GM10266 (cell line): ENCODE data around the gene CCDC178.

ENCODE experiments used
- DNase-seq: peaks from one replicate; pipeline ENCODE4 v3.0.0; 2012; ENCODE audit errors: extremely low spot score
- TF ChIP-seq, protein P1 (sequence below): IDR thresholded peaks from 2 replicates; pipeline ENCODE4 v1.5.1; 2012; ENCODE audit warnings: mild to moderate bottlenecking, low read depth; ENCODE audit not compliant: control insufficient read depth, insufficient read depth; ENCODE audit errors: missing control alignments

The CCDC178 gene

DNA sequence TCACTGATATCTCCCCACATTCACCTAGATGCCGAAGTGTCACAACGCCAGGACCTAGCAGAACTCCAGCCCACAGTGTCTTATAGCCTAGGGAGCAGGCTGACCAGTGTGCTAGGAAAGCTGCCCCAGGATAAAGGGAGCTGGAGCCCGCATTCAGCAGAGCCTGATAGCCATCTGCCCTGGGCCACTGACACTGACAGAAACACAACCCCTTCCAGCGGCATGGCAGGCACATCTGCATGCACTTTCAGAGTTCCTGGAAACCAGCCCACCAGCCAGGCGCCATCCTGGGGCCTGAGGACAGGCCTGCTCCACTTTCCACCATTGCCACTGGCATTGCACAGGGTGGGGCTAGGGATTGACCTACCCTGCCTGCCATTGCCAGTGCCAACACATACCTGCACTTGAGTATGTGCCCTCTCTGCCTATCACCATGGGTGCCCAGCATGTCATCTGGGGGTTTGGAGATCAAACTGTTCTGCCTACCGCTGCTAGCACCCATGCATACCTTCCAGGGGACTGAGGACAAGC is 377.6 kb downstream of the CCDC178 start:
- TF ChIP-seq, protein P1, sequence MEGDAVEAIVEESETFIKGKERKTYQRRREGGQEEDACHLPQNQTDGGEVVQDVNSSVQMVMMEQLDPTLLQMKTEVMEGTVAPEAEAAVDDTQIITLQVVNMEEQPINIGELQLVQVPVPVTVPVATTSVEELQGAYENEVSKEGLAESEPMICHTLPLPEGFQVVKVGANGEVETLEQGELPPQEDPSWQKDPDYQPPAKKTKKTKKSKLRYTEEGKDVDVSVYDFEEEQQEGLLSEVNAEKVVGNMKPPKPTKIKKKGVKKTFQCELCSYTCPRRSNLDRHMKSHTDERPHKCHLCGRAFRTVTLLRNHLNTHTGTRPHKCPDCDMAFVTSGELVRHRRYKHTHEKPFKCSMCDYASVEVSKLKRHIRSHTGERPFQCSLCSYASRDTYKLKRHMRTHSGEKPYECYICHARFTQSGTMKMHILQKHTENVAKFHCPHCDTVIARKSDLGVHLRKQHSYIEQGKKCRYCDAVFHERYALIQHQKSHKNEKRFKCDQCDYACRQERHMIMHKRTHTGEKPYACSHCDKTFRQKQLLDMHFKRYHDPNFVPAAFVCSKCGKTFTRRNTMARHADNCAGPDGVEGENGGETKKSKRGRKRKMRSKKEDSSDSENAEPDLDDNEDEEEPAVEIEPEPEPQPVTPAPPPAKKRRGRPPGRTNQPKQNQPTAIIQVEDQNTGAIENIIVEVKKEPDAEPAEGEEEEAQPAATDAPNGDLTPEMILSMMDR, result no peak
- DNase-seq, result no peak

DNA sequence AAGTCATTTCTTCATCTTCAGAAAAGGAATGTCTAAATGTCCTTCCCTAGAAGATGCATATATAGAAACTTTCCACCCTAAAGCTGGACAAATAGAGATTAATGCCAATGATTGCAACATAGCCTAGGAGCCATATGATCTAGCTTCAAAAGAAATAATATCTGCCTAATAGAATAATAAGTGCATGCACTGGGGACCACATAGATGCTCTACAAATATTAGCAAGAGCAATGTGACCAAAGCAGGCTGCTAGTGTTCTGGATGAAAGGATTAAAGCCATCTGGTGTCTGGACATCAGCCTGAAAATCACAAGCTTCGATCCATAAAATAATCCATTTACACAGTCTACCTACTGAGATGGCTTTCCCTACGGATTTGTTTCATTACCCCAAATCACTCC is 387.6 kb downstream of the CCDC178 start:
- TF ChIP-seq, protein P1, result no peak
- DNase-seq, result no peak

DNA sequence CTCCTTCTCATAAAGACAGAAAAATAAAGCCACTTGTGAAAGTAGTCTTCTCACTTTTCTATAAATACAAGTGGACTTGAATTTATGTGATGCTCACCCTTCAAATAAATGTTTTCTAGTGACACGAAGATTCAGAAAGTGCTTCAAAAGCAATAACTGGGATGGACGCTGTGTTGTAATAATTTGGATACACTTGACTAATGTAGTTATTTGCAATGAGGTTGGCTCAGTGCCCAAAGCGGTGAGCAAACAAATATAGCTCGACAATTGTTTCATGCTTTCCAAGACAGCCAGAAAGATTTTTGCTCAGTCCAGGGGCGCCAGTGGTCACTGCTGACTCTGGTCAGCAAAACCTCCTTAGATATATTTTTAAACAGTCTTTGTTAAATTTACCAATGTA is 389.1 kb downstream of the CCDC178 start:
- no peak for DNase-seq
- TF ChIP-seq, protein P1, result no peak

DNA sequence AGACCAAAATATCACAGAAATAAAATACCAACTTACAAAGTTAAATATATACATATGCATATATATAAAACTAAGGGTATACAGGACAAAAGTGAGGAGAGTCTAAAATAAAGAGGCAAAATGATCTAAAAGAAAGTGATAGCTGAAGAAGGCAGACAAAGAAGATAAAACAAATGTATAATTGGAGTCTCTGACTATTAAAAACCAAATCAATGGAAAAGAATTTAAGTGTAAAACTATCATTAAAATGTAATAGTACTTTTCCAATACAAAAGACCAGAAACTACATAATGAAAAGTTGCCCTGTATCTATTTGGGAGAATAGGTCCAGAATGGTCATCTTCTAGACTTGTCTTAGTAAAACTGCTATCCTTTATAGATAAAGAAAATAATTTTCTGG is 400.3 kb downstream of the CCDC178 start:
- no peak for DNase-seq
- TF ChIP-seq, protein P1, result no peak

DNA sequence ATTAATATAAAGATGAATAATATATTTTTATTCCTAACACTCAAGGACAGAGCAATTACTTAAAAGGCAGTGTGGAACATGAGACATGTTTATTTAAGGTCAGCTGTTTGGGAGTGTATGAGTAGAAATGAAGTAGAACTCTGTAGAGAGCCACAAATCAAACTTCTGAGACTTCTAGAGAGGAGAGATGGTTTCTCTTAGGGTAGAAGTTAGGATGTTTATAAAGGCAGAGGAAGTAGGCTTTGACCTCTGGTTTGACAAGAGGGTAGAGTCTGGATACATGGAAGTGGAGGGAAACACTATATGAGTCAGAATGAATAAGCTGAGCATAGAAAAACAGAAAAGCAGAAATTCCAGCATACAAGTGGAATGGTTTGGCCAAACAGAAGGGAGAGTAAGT is 405.6 kb downstream of the CCDC178 start:
- DNase-seq, result no peak
- TF ChIP-seq, protein P1, result no peak

DNA sequence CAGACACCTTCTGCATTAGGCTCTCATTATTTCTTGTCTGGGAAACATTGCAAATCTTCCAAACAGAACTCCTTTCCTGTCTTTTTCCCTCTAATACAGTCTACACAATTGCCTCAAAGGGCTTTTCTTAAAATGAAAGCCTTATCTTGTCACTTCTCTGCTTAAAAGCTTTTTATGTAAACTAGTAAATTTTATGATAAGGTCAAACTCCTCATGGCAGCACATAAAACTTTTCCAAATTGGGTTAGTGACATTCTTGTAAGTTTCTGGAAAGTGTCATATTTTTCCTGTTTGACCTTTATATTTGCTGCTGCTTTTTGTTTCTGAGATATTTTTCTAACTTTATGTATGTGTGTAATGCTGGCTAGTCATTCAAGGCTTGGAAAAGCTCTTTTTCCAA is 406.3 kb downstream of the CCDC178 start:
- DNase-seq, result no peak
- TF ChIP-seq, protein P1, result no peak

DNA sequence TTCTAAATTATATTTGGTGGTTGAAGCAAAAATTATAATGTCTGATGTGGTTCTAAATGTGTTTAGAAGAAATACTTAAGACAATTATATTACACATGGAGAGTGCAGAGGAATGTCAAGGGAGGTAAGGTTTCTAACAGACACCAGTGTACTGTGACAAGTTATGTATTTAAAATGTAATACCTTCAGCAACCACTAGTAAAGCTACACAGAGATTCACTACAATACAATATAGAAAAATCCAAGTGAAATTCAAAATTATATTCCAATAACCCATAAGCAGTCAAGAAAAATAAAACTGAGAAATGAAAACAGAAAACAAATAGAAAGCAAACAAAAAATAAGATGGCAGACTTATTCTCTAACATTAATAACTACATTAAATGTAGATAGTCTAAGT is 418.2 kb downstream of the CCDC178 start:
- DNase-seq, result no peak
- TF ChIP-seq, protein P1, result no peak
